NCI-H1417 (cell line): ENCODE measurements around the gene MDGA2.
"Not testable (repeated sequence)": the region's sequence is repeated elsewhere in the genome, so short reads cannot be mapped to it uniquely, and the experiment has no call there.

ENCODE experiments used
- DNase-seq, 3 experiments: peaks; one replicate each; lab custom pipeline; 2025; lab: John Stamatoyannopoulos, UW

MDGA2 gene

DNA sequence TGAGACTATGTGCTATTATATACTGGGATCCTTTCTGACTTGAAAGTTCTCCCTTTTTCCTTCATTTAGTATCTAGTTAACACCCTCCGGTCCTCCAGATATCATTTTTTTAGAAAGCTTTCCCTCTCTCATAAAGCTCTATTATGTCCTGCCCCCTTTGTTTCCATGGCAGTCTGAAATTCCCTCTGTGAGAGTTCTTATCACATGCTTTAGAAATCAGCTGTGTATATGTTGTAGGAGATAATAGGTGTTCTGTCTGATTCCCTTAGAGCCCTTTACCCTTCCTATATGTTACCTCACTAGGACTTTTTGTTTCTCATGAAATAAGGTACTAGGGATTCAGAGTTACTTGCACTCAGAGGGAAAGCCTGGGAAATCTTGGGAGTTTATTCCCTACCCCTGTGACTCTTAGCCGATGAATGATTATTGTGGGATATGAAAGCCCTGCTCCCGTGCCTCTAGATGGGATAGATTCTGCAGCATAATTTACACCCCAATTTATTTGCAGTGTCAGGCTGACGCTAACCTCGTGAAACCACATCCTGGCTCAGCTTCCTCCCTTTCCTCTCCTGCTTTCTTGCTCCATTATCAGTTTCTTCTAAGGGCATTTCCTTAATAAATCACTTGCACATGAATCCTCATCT is 448.4 kb downstream of the MDGA2 start:
- DNase-seq: no peak

DNA sequence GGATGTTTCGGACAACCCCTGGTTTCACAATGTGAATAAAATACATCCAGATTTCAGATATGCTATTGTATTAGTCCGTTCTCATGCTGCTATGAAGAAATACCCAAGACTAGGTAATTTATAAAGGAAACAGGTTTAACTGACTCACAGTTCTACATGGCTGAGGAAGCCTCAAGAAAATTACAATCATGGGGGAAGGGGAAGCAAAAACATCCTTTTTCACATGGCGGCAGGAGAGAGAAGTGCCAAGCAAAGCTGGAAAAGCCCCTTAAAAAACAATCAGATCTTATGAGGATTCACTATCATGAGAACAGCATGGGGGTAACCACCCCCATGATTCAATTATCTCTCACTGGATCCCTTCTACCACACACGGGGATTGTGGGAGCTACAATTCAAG is 451.7 kb downstream of the MDGA2 start:
- DNase-seq: no peak

DNA sequence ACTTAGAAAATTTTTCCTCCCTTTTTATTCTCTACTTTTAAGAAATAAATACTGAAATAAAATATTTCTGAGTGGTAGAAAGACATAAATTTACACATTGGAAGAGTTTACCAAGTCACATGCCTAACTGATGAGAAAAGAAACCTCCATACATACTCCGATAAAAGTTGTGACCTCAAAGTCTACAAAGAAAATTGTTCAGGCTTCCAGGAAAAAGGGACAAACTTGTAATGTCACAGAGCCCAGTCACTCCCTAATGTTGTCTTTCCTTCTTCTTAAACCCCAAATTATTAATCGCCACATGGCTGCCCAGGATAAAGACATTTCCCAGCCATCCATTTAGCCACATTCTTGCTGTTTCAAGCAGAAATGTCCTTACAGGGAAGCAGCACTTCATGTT is 455.3 kb downstream of the MDGA2 start:
- no peak for DNase-seq

DNA sequence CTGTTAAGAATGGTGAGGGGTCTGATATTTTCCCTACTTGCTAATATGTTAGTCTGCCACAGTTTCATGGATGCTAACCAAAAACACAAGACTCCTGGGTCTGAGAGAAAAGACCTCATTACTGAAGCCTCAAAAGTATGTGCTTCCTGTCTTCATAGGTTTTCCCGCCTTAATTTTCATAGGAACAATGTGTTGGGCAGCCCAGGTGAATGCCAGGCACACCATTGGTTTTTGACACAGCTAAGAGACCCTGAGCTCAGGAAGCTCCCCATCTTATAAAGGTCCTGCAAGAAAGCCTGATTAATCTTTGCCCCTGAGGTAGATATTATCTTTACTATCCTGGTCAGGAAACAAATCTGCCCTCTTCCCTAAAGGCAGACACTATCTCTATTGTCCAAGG is 464.1 kb downstream of the MDGA2 start:
- no peak for DNase-seq

DNA sequence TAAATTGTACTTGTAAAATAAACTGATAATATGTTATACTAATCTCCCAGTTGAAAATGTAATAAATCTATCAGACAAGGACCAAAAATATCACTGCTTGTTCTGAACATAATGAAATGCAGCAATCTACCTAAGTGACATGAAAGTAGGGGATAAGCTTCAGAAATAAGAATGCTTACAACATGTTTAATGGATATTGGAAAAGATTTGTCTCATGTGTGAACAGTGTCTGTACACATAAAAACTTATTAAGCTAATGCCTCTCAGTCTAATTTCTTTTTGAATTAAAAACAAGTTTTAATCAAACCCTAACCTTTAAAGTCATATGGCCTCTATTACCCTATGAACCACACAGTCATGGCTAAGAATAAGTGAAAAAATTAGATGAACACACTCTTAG is 465.3 kb downstream of the MDGA2 start:
- DNase-seq: no peak

DNA sequence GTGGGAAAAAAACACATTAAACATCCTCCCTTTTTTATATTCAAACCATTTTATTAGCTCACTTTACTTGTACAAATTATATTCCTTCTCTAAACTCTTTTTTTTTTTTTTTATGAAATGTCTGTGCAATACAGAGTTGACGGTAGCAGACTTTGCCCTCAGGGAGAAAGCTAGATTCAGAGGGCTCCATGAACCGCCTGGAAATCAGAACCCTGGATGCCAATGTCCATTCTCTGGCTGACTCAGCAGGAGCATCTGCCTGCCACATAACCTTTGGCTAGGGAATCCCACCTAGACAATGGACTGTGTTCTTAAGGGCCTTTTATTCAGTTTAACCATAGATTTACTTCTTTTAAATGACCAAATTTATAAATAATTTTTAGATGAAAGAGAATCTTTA is 467.0 kb downstream of the MDGA2 start:
- no peak for DNase-seq

DNA sequence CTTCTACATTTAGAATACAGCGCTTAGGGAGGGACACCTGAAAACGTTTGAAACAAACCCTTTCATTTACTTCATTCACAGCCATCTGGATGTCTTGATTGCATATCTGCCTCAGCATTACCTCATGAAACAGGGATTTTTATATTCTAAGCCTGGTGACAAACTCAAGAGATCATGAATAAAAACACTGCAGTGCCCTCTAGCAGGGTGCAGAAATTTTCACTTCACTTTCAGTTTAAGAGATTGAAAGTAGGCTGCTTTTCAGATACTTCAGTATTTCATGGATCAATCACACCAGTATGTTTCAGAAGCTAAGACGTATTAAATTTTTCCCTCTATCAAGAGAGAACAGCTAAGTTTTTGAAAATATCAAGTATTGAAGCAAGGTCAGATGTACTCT is 467.8 kb downstream of the MDGA2 start:
- no peak for DNase-seq

DNA sequence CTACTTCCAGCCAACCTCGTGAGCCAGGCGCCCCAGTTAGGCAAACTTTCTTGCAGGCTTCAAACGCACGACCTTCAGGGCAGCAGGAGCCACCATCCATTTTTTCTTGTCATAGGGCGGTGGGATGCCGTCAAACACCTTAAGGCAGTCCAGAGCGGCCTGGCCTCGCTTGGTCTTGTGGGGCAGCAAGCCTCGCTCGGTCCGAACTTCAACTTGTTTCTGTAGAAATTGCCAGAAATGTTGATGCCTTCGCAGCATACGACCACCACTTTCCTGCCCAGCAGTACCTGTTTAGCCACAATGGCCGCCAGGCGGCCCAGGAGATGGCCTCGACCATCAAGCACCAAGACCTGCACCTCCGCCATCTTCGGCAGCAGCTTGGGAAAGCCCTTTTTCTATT is 474.7 kb downstream of the MDGA2 start:
- no peak for DNase-seq

DNA sequence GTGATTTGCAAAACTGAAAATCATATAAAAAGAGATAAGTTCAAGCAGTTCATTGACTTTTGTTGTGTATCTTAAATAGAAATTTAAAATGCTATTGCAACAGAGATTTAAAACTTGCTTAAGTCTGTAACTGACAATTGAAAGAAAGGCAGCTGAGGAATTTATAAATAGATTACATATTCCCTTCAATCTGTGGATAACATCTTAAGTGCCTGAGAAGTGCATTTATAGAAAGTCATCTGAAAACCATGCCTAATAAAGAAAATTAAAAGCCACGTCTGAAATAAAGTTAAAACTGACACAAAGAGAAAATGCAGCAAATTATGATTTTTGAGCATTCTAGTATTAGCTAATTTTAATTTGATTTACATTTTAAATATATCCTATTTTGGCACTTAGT is 479.8 kb downstream of the MDGA2 start:
- no peak for DNase-seq

DNA sequence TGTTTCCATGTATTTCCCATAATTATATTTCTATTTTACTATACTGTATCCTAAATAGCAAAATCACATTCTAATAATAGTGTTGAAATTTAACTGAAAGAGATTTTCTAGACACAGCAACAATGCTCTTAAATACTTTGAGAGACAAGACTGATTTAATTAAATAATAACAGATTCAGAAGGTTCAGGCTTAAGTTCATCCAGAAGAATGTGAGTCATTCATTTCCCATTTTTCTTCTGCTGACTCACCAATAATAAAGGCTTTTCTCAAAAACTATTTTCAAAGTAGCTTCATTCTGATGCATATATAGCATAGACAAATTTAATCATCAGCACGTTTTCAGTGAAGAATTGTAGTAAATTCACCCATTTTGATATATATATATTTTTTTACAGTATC is 481.4 kb downstream of the MDGA2 start:
- DNase-seq: no peak

DNA sequence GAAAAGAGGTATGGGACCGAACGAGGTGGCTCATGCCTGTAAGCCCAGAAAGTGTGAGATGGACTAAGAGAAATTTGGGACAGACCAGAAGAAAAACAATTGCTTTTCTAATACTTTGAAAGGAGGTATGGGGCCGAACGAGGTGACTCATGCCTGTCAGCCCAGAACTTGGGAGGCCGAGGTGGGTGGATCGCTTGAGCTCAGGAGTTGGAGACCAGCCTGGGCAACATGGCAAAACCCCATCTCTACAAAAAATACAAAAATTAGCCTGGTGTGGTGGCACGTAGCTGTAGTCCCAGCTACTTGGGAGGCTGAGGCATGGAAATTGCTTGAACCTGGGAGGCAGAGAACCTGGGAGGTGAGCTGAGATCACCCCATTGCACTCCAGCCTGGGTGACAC is 483.2 kb downstream of the MDGA2 start:
- DNase-seq: not testable (repeated sequence)

DNA sequence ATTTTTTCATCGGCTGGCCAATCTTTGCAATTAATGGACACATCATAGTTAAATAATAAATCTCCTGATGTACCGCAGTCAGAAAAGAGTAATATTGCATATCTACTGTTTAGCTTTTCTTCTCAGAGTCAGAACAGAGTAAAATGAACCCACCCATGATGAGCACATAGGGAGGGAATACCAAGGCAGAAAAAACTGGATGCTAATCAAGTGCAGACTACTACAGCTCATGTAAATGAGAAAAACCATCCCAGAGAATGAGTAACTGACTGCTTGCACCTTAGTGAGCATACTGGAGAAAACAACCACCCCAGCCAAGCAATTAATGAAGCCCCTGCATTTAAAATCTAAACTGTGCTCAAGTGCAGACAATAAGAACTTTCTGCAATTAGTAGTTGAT is 483.7 kb downstream of the MDGA2 start:
- no peak for DNase-seq

DNA sequence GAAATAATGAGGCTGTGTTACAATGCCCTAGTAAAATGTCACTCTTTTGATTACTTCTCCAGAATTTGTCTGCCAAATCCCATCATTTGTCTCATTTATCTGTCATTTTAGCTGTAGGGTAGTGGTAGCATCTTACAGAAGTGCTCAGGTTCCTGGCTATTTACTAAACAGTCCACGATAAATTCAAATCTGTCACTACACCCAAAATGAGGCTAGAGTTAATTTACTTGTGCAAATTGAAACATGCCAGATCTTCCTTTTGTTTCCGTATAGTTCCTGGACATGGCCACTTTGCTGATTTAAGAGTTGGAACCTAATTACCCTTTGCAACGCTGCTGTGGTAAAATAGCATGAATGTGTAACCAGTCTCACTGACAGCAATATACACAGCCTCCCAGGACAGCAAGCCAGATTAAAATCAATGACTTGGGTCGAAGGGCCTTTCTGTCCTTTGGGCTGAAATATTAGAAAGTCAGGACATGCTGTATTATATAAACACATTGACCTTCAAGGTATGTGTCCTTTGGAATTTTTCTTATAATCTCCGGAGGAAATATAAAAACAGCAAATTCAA is 485.4 kb downstream of the MDGA2 start:
- no peak for DNase-seq

DNA sequence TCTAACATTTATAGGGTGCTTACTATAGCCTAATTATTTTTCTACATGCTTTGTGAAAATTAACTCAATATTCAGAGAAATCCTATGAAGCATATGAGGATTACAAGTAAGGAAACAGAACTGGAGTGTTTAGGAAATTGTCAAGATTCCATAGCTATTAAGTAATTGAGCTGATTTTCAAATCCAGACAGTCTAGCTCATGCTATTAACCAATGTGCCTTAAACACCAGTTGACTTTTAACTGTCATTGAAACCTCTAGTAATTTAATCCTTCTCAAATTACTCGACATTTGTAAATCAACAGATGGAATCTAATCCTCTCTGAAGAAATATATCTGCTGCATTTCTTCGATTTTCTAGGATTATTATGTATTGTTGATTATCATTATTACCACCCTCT is 488.9 kb downstream of the MDGA2 start:
- DNase-seq: no peak

DNA sequence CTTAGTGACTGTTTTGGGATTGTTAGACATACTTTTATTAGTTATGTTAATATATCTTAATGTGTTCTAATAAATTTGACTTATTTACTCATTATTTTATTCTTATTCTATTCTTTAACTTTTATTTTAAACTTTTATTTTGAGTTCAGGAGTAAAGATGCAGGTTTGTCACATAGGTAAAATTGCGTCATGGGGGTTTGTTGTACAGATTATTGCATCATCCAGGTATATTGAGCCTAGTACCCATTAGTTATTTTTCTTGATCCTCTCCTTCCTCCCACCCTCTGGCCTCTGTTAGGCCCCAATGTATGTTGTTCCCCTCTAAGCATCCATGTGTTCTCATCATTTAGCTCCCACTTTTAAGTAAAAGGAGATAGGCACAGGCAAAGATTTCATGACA is 495.5 kb downstream of the MDGA2 start:
- DNase-seq: no peak

DNA sequence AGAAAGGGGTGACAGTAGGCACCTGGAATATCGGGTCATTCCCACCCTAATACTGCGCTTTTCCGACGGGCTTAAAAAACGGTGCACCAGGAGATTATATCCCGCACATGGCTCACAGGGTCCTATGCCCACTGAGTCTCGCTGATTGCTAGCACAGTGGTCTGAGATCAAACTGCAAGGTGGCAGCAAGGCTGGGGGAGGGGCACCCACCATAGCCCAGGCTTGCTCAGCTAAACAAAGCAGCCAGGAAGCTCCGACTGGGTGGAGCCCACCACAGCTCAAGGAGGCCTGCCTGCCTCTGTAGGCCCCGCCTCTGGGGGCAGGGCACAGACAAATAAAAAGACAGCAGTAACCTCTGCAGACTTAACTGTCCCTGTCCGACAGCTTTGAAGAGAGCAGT is 503.5 kb downstream of the MDGA2 start:
- DNase-seq: not testable (repeated sequence)

DNA sequence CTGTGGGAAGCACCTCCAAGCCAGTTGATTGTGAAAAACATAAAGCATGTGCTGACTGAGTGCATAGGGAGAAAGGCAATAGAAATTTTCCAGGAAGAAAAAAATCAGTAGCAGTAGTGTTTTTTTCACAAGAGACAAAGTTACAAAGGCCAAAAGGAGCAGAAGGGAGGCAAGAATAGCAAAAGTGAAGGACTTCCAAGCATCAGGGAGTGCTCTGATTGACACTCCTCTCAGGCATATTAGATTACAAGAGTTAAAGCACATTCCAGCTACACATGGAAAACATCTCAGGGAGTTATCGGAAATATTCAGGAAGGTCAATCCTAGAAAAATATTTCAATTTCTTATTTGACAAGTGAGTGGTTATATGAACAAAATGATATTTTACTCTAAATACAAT is 508.0 kb downstream of the MDGA2 start:
- no peak for DNase-seq

DNA sequence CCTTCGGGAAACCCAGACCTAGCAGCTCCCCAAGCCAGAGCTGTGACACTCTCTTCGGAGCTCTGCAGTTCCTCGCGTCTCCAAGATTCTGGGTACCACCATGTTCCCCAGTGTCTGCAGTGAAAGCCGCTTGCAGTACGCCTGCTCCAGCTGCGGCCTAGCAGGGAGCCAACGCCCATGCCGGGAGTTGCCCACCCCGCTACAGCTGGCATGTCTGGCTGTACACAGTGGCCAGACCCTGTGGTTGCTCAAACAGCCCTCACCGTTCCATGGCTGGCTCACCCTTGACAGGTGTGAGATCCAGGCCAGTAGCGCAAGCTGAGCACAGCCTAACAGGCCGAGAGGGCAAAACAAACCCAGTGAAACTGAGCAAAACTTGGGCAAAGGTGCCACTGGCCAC is 520.0 kb downstream of the MDGA2 start:
- DNase-seq: no peak

DNA sequence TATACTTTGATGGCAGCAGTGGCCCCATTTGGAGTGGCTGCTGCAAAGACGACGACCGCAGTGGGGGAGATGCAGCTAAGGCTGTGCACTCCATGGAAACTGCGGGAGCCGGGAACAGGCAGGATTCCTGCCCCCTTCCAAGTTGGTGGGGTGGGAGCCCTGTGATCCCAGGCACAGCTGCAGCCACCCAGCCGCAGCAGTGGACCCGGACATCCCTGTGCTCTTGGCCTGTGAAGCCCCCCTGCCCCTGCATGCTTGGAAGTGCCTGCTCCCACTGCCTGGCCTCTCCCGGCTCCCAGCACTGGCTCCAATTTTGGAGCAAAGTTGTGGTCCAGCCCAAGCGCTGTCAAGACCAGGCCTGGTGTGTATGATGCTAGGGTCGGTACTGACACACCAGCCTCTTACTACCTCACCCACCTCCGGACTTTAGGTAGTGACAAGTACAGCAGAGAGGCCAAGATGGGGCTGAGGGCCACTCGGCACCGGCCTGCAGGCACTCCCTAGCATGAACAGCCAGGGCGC is 521.1 kb downstream of the MDGA2 start:
- DNase-seq: no peak

DNA sequence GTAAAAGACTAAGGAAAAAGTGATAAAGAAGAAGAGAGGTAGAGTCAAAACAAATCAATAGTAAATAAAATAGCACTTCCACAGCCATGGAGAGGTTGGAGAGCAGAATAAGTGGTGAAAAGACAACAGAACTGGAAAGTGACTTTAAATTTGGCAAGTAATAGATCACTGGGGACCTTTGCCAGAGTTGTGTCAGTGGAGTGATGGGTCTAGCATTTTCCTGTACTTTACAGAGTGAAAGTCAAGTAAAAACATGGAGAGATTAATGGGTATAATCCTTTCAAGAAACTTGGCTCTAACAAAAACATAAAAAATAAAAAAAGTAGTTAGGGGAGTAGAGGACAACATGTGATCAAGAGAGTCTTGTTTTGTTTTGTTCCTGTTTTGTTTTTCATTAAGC is 521.7 kb downstream of the MDGA2 start:
- DNase-seq: no peak

DNA sequence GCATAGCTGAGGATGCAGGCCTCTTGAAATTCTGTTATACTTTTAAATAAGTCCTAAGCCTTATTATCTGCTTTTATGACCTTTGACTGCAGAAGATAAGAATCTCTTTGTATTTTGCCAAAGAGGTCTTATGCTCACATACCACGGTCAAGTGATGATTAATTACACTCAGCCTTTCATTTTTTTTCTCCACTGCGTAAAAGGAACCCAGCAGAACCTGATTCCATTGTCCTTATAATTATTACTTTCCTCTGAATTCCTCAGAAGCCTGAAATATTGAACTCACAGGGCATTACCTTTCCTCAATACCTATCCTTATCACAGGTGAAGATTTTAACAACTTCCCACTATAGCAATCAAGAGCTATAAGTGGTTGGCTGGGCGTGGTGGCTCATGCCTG is 525.1 kb downstream of the MDGA2 start:
- no peak for DNase-seq

DNA sequence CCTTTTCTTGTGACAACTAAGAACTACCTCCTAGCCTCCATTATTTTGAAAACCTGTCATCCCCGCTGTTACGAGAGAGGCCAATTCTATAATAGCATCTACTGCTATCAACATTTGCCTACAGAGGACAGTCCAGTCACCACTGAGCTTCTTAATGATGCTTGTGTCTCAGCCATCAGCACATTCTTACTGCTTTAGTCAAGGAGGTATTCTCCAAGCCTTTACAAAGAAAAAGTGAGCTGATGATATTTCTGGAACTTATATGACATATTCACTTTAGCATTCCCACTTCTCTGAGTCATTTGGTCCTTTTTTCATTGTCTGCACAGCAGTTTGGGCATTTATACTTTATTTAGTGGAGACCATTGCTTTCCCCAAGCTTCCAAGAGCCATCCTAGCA is 526.1 kb downstream of the MDGA2 start:
- DNase-seq: no peak

DNA sequence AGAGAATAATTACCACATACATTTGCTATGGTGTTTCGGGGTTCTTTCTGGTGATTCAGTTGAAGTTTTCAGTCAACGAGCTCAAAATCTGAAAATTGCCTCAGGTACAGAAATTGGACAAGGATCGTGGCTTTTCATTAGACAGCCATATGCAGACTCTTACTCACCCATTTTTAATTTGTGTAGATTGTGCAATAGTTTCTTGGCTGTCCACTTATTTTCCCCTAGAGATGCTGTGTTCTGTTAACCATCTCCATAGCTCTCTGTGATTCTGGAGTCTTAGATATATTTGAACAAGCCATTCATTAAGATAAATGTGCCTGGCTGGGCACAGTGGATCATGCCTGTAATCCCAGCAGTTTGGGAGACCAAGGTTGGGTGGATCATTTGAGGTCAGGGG is 526.7 kb downstream of the MDGA2 start:
- DNase-seq: no peak

DNA sequence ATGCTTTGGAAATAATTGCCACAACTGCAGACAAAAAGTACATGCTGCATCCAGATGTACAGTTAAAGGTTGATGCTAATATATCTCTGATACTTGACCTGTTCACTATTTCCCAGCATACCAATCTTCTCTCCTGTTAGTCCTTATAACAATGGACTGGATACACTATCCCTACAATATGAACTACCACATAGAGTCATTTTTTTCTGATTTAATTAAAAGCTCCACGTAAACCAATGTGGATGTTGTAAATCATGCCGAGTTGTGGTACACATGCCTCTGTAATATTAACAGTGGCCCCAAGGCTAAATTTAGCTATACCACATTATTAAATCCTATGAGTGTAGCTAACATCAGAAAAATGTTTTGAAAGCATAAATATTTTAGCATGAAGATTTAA is 554.8 kb downstream of the MDGA2 start:
- DNase-seq: no peak
